Peyer's patch (tissue), 4 donors: ENCODE data around the gene PURA.

ENCODE experiments used
- CTCF ChIP-seq, 6 experiments: fragments of 450-650 bp in 4 of 6; fragments of 200-600 bp in 2 of 6; sonication (generic) in 1 of 6; IDR thresholded peaks; one replicate each; pipeline ENCODE4 v1.5.1; 2017 to 2019; ENCODE audit warnings: antibody characterized with exemption in 6 of 6, mild to moderate bottlenecking in 3 of 6, moderate library complexity in 1 of 6
- POLR2A ChIP-seq, 2 donors: fragments of 450-650 bp; IDR thresholded peaks; one replicate each; pipeline ENCODE4 v1.5.1; 2017; ENCODE audit warnings: antibody characterized with exemption in 2 of 2, mild to moderate bottlenecking in 2 of 2, moderate library complexity in 2 of 2

GRCh38 chr5:140110646-140110957 lies 3.3 kb upstream of the PURA start:
- TF ChIP-seq CTCF (IDR thresholded peaks at IDR 0.05) (no peak), POLR2A (IDR thresholded peaks at IDR 0.05) (no peak)
